ENCODE results near the gene TRPV3.

TRPV3 gene

GRCh38 chr17:3574231-3574630, 16.6 kb upstream of the TRPV3 start:
- Histone ChIP-seq H3K4me3 (ENCODE audit: low read depth, low read length) (no peak overlapping the region), H2BK5ac (ENCODE audit: low read depth, low read length, poor library complexity) (no peak overlapping the region), H2BK120ac (ENCODE audit: insufficient read depth, low read length, poor library complexity) (no peak overlapping the region), H3K79me2 (ENCODE audit: control insufficient read depth, insufficient read depth, low read length, poor library complexity) (no peaks in the 10 kb centered on the region), H3K27ac (ENCODE audit: low read depth, low read length) (no peak overlapping the region), H2BK12ac (ENCODE audit: low read length) (no peak overlapping the region), H3K36me3 (ENCODE audit: control insufficient read depth in 1 of 2, insufficient read depth in 2 of 2, low read length in 2 of 2) (peaks cover 5% of the 10 kb centered on the region in 2 experiments), H4K12ac (ENCODE audit: low read depth, low read length) (no peak overlapping the region), H3K9ac (ENCODE audit: low read length) (no peak overlapping the region), H3K23ac (ENCODE audit: low read length) (no peak overlapping the region), H3K27me3 (ENCODE audit: insufficient read depth, low read length) (no peaks in the 10 kb centered on the region), H2AFZ (ENCODE audit: insufficient read depth, low read length, poor library complexity) (no peak overlapping the region), H3K9me3 (ENCODE audit: insufficient read depth, low read depth, low read length) (no peaks in the 10 kb centered on the region), H3K4me1 (ENCODE audit: control insufficient read depth in 1 of 2, insufficient read depth in 2 of 2, low read length in 2 of 2) (no peaks in the 10 kb centered on the region), H3K14ac (ENCODE audit: low read length) (no peak overlapping the region), H3K4me2 (ENCODE audit: low read length) (no peak overlapping the region), H3K18ac (ENCODE audit: low read length) (no peak overlapping the region), H4K91ac (ENCODE audit: low read depth, low read length) (no peak overlapping the region), H3K4ac (ENCODE audit: low read depth, low read length) (no peak overlapping the region), H4K8ac (ENCODE audit: low read depth, low read length) (no peak overlapping the region), H2AK5ac (ENCODE audit: low read length) (no peak overlapping the region), H3K79me1 (ENCODE audit: low read length) (no peaks in the 10 kb centered on the region)
- no peak for DNase-seq
- whole genome bisulfite sequencing (ENCODE audit: extremely low coverage, insufficient coverage, insufficient read length) = no CpG with 5 or more reads among the region's 7 CpGs

- DNase-seq = no peak
- Histone ChIP-seq H4K8ac (ENCODE audit: low read depth, low read length) (no peak overlapping the region), H3K4me3 (ENCODE audit: low read depth, low read length) (no peak overlapping the region), H3K23ac (ENCODE audit: low read length) (no peak overlapping the region), H3K79me2 (ENCODE audit: control insufficient read depth, insufficient read depth, low read length, poor library complexity) (no peaks in the 10 kb centered on the region), H3K9ac (ENCODE audit: low read length) (no peak overlapping the region), H3K9me3 (ENCODE audit: insufficient read depth, low read depth, low read length) (no peaks in the 10 kb centered on the region), H3K79me1 (ENCODE audit: low read length) (no peaks in the 10 kb centered on the region), H2BK120ac (ENCODE audit: insufficient read depth, low read length, poor library complexity) (no peak overlapping the region), H3K4me1 (ENCODE audit: control insufficient read depth in 1 of 2, insufficient read depth in 2 of 2, low read length in 2 of 2) (no peaks in the 10 kb centered on the region), H2BK5ac (ENCODE audit: low read depth, low read length, poor library complexity) (no peak overlapping the region), H3K18ac (ENCODE audit: low read length) (no peak overlapping the region), H3K14ac (ENCODE audit: low read length) (no peak overlapping the region), H2BK12ac (ENCODE audit: low read length) (no peak overlapping the region), H3K27ac (ENCODE audit: low read depth, low read length) (no peak overlapping the region), H3K4me2 (ENCODE audit: low read length) (no peak overlapping the region), H2AFZ (ENCODE audit: insufficient read depth, low read length, poor library complexity) (no peak overlapping the region), H4K12ac (ENCODE audit: low read depth, low read length) (no peak overlapping the region), H3K4ac (ENCODE audit: low read depth, low read length) (no peak overlapping the region), H2AK5ac (ENCODE audit: low read length) (no peak overlapping the region), H4K91ac (ENCODE audit: low read depth, low read length) (no peak overlapping the region), H3K36me3 (ENCODE audit: control insufficient read depth in 1 of 2, insufficient read depth in 2 of 2, low read length in 2 of 2) (peaks cover 5% of the 10 kb centered on the region in 2 experiments), H3K27me3 (ENCODE audit: insufficient read depth, low read length) (no peaks in the 10 kb centered on the region)
- WGBS (ENCODE audit: extremely low coverage, insufficient coverage, insufficient read length) = no CpG with 5 or more reads among the region's 22 CpGs
These were observed 15.9 kb upstream of the TRPV3 start for GRCh38 chr17:3573246-3574100.

GRCh38 chr17:3572231-3572630, 14.6 kb upstream of the TRPV3 start:
- H3K4ac ChIP-seq (ENCODE audit: low read depth, low read length) = no peak overlapping the region
- no peak overlapping the region for H3K27ac ChIP-seq (ENCODE audit: low read depth, low read length)
- H3K4me1 ChIP-seq (ENCODE audit: control insufficient read depth in 1 of 2, insufficient read depth in 2 of 2, low read length in 2 of 2) = no peaks in the 10 kb centered on the region
- no peak overlapping the region for H2AFZ ChIP-seq (ENCODE audit: insufficient read depth, low read length, poor library complexity)
- no peak overlapping the region for H3K4me3 ChIP-seq (ENCODE audit: low read depth, low read length)
- no peak overlapping the region for H2BK12ac ChIP-seq (ENCODE audit: low read length)
- H2BK120ac ChIP-seq (ENCODE audit: insufficient read depth, low read length, poor library complexity) = no peak overlapping the region
- H3K79me1 ChIP-seq (ENCODE audit: low read length) = no peaks in the 10 kb centered on the region
- H4K91ac ChIP-seq (ENCODE audit: low read depth, low read length) = no peak overlapping the region
- no peak for DNase-seq
- H4K8ac ChIP-seq (ENCODE audit: low read depth, low read length) = no peak overlapping the region
- peaks cover 5 to 7% of the 10 kb centered on the region in 2 experiments for H3K36me3 ChIP-seq (ENCODE audit: control insufficient read depth in 1 of 2, insufficient read depth in 2 of 2, low read length in 2 of 2)
- no peak overlapping the region for H3K9ac ChIP-seq (ENCODE audit: low read length)
- no peaks in the 10 kb centered on the region for H3K27me3 ChIP-seq (ENCODE audit: insufficient read depth, low read length)
- H2BK5ac ChIP-seq (ENCODE audit: low read depth, low read length, poor library complexity) = no peak overlapping the region
- no peaks in the 10 kb centered on the region for H3K9me3 ChIP-seq (ENCODE audit: insufficient read depth, low read depth, low read length)
- H3K79me2 ChIP-seq (ENCODE audit: control insufficient read depth, insufficient read depth, low read length, poor library complexity) = no peaks in the 10 kb centered on the region
- H3K14ac ChIP-seq (ENCODE audit: low read length) = no peak overlapping the region
- no peak overlapping the region for H2AK5ac ChIP-seq (ENCODE audit: low read length)
- no peak overlapping the region for H3K23ac ChIP-seq (ENCODE audit: low read length)
- H3K18ac ChIP-seq (ENCODE audit: low read length) = no peak overlapping the region
- H3K4me2 ChIP-seq (ENCODE audit: low read length) = no peak overlapping the region
- H4K12ac ChIP-seq (ENCODE audit: low read depth, low read length) = no peak overlapping the region
- no CpG with 5 or more reads among the region's 7 CpGs for WGBS (ENCODE audit: extremely low coverage, insufficient coverage, insufficient read length)

- no peak overlapping the region for H3K4me2 ChIP-seq (ENCODE audit: low read length)
- H2BK12ac ChIP-seq (ENCODE audit: low read length) = no peak overlapping the region
- no peaks in the 10 kb centered on the region for H3K79me1 ChIP-seq (ENCODE audit: low read length)
- no CpG with 5 or more reads among the region's 36 CpGs for WGBS (ENCODE audit: extremely low coverage, insufficient coverage, insufficient read length)
- H3K27me3 ChIP-seq (ENCODE audit: insufficient read depth, low read length) = no peaks in the 10 kb centered on the region
- no peak overlapping the region for H3K27ac ChIP-seq (ENCODE audit: low read depth, low read length)
- no peak overlapping the region for H3K23ac ChIP-seq (ENCODE audit: low read length)
- H3K4me1 ChIP-seq (ENCODE audit: control insufficient read depth in 1 of 2, insufficient read depth in 2 of 2, low read length in 2 of 2) = no peaks in the 10 kb centered on the region
- H2AFZ ChIP-seq (ENCODE audit: insufficient read depth, low read length, poor library complexity) = no peak overlapping the region
- H4K91ac ChIP-seq (ENCODE audit: low read depth, low read length) = no peak overlapping the region
- no peak overlapping the region for H2BK120ac ChIP-seq (ENCODE audit: insufficient read depth, low read length, poor library complexity)
- no peak for DNase-seq
- H2AK5ac ChIP-seq (ENCODE audit: low read length) = no peak overlapping the region
- no peak overlapping the region for H3K4me3 ChIP-seq (ENCODE audit: low read depth, low read length)
- no peaks in the 10 kb centered on the region for H3K79me2 ChIP-seq (ENCODE audit: control insufficient read depth, insufficient read depth, low read length, poor library complexity)
- H3K9ac ChIP-seq (ENCODE audit: low read length) = no peak overlapping the region
- no peak overlapping the region for H4K12ac ChIP-seq (ENCODE audit: low read depth, low read length)
- H4K8ac ChIP-seq (ENCODE audit: low read depth, low read length) = no peak overlapping the region
- no peak overlapping the region for H3K18ac ChIP-seq (ENCODE audit: low read length)
- H2BK5ac ChIP-seq (ENCODE audit: low read depth, low read length, poor library complexity) = no peak overlapping the region
- no peak overlapping the region for H3K4ac ChIP-seq (ENCODE audit: low read depth, low read length)
- H3K14ac ChIP-seq (ENCODE audit: low read length) = no peak overlapping the region
- H3K9me3 ChIP-seq (ENCODE audit: insufficient read depth, low read depth, low read length) = no peaks in the 10 kb centered on the region
- peaks cover 5 to 9% of the 10 kb centered on the region in 2 experiments for H3K36me3 ChIP-seq (ENCODE audit: control insufficient read depth in 1 of 2, insufficient read depth in 2 of 2, low read length in 2 of 2)
These were observed 13.7 kb upstream of the TRPV3 start for GRCh38 chr17:3571043-3571900.

Data from trophoblast cell (in vitro differentiated cells and primary cell).